Ishikawa (cell line): Measurements from ENCODE around the gene SMAD6.

Experiments used
- CEBPB ChIP-seq: IDR thresholded peaks from 2 replicates; pipeline ENCODE4 v1.6.1; 2012
- CREB1 ChIP-seq: IDR thresholded peaks from 2 replicates; pipeline ENCODE4 v1.6.1; 2012; ENCODE audit warnings: low read depth
- EGR1 ChIP-seq: IDR thresholded peaks from 2 replicates; pipeline ENCODE4 v1.6.1; 2012
- EP300 ChIP-seq: IDR thresholded peaks from 2 replicates; pipeline ENCODE4 v1.6.1; 2012; ENCODE audit warnings: borderline replicate concordance
- FOXM1 ChIP-seq: IDR thresholded peaks from 2 replicates; pipeline ENCODE4 v1.6.1; 2012; ENCODE audit warnings: low read depth, borderline replicate concordance
- NFIC ChIP-seq: IDR thresholded peaks from 2 replicates; pipeline ENCODE4 v1.6.1; 2012
- RAD21 ChIP-seq: IDR thresholded peaks from 2 replicates; pipeline ENCODE4 v1.6.1; 2012; ENCODE audit warnings: low read depth
- REST ChIP-seq: IDR thresholded peaks from 2 replicates; pipeline ENCODE4 v1.6.1; 2012; ENCODE audit warnings: low read depth, mild to moderate bottlenecking
- TAF1 ChIP-seq: IDR thresholded peaks from 2 replicates; pipeline ENCODE4 v1.6.1; 2012; ENCODE audit warnings: low read depth, mild to moderate bottlenecking
- TCF12 ChIP-seq: IDR thresholded peaks from 2 replicates; pipeline ENCODE4 v1.6.1; 2012; ENCODE audit warnings: low read depth
- TEAD4 ChIP-seq: IDR thresholded peaks from 2 replicates; pipeline ENCODE4 v1.6.1; 2012
- USF1 ChIP-seq: IDR thresholded peaks from 2 replicates; pipeline ENCODE4 v1.6.1; 2012
- YY1 ChIP-seq: IDR thresholded peaks from 2 replicates; pipeline ENCODE4 v1.6.1; 2012; ENCODE audit warnings: low read depth
- ZBTB7A ChIP-seq: IDR thresholded peaks from 2 replicates; pipeline ENCODE4 v1.6.1; 2012; ENCODE audit warnings: low read depth
- TF ChIP-seq, protein P1 (sequence below): IDR thresholded peaks from 2 replicates; pipeline ENCODE4 v1.6.1; 2012

SMAD6 gene

DNA sequence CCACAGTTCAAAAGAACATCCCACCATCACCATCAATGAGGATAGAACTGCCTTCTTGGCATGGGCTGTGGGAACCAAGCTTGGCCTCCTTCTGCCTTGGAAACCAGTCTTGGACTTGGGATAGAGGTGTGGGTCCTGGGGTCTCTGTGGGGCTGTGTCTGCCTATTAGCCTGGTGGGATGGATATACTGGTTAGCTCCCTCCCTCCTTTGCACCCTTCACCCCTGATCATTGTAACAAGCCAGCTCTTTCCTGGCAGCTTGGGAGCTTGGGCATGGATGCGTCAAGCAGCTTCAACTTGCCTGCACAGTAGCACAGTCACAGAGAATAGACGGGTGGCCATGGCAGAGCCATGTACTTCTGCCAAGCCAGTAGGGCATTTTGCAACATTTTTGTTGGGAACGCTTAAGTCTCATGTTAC is 65.2 kb downstream of the SMAD6 start:
- TF ChIP-seq CEBPB, result no peak
- no peak for TF ChIP-seq ZBTB7A
- no peak for TF ChIP-seq REST
- no peak for TF ChIP-seq TAF1
- no peak for TF ChIP-seq CREB1
- no peak for TF ChIP-seq NFIC
- no peak for TF ChIP-seq FOXM1
- TF ChIP-seq YY1, result no peak
- TF ChIP-seq EP300, result no peak
- TF ChIP-seq USF1, result no peak
- TF ChIP-seq, protein P1, sequence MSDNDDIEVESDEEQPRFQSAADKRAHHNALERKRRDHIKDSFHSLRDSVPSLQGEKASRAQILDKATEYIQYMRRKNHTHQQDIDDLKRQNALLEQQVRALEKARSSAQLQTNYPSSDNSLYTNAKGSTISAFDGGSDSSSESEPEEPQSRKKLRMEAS, result no peak
- TF ChIP-seq TCF12, result no peak
- no peak for TF ChIP-seq RAD21
- no peak for TF ChIP-seq TEAD4
- no peak for TF ChIP-seq EGR1

GRCh38 chr15:66768987-66769386 is 67.0 kb downstream of the SMAD6 start:
- no peak for TF ChIP-seq TAF1
- TF ChIP-seq YY1, result no peak
- no peak for TF ChIP-seq NFIC
- TF ChIP-seq TCF12, result no peak
- no peak for TF ChIP-seq FOXM1
- TF ChIP-seq CEBPB, result no peak
- TF ChIP-seq EGR1, result no peak
- no peak for TF ChIP-seq ZBTB7A
- TF ChIP-seq RAD21, result no peak

DNA sequence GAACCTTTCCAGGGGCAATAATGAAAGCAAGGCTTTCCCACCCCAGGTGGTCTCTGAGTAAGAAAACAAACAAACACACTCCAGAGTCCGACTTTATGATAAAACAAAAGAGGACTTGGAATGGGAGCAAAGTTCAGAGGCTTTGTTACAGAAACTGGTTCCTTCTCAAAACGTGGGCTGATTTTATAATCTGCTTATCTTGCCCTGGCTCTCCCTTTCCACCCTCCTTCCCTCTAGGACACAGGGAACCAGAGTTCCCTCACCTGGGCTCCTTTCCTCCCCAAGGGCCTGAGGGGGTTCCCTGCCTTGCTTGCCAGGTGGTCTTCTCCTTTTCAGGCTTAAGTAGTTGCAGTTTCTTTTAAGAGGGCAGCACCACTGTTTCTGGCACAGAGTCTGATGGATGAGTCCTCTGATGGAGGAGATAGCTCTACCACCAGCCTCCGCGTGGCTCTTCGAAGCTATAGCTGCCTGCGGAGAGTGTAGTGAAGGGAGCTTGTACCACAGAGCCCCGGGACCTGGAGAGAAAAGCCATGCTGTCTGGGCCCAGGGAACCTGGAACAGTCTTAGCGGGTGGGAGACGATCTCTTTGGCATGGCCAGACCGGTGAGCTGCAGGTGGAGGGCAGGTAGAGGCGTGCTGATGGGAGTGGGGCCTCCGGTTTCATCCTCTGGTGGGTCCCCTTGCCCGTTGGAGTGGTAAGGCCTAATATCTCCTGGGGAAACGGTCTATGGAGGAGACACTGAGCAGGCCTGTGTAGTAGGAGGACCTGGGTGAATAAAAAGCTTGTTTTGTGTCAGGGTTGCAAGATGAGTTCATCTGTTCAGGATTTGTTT is 68.7 kb downstream of the SMAD6 start:
- TF ChIP-seq FOXM1, result no peak
- no peak for TF ChIP-seq YY1
- no peak for TF ChIP-seq USF1
- no peak for TF ChIP-seq RAD21
- no peak for TF ChIP-seq CEBPB
- no peak for TF ChIP-seq REST
- no peak for TF ChIP-seq EP300

- no peak for TF ChIP-seq ZBTB7A
- no peak for TF ChIP-seq RAD21
Measured at GRCh38 chr15:66771351-66771650, 69.3 kb downstream of the SMAD6 start.

DNA sequence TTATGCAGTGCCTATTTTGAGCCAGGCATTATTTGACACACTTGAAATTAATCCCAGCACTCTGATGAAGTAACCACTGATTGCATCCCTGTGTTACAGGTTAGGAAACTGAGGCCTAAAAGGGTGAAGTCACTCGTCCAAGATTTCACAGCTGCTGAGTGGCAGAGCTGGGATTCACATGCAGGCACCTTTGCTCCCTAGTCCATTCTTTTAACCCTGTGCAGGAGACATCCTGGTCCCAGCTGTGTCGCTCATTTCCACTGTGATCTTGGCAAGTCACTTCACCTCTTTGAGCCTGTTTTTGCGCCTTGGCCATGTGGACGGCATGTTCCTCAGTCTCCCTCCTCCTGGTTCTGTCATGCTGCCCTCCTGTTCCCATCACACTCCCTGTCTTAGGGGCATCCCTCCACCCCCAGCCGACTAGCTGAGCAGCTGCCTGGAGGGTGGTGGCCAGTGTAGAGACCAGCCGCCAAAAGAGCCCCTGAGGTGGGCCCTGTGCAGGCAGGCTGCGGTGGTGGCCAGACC is 70.6 kb downstream of the SMAD6 start:
- TF ChIP-seq CREB1 (no peak), TCF12 (no peak), YY1 (no peak)

DNA sequence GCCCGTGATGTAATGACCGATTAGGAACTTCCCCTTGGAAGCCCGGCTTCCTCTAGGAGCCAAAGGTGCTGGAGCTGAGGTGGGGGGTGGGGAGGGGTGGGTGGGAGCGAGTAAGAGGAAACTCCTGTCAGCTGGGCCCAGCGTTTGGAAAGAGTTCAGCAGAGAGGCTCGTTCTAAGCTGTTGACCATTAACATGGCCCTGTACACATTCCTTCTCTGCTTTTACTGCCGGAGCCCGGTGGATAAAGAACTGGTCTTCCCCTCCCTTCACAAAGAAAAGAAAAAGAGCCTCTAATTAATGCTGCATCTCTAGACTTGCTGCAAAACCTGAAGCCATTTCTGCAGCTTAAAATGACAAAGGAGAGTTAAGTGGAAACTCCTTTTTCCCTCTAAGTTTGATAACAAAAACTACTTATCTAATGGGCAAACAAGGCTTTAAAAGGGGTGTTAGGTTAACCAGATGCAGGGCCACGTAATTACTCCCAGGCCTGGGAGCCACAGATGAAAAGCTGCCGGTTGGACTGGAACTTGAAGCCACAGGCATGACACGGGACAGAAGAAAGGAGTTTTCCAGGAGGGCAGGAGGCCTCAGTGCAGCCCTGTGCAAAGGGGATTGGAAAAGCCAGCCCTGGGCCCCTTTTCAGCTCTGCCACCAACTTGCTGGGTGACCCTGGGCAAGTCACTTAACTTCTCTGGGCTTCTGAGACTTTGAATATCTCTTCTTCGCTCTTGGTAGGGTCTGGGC is 71.3 kb downstream of the SMAD6 start:
- TF ChIP-seq RAD21 (no peak), REST (no peak), TEAD4 (no peak), ZBTB7A (no peak), EP300 (no peak), NFIC (no peak), EGR1 (no peak), CEBPB (no peak), TCF12 (no peak), YY1 (no peak), USF1 (no peak), FOXM1 (no peak), CREB1 (no peak), TAF1 (no peak)
- TF ChIP-seq, protein P1, result no peak
